PC-9 (cell line): ENCODE measurements around the gene SEMA6A.

Experiments
- CTCF ChIP-seq: fragments of 200-600 bp; sonication (generic); conservative IDR thresholded peaks from 2 replicates; pipeline ENCODE4 v1.6.1; 2017; ENCODE audit warnings: mixed run types, antibody characterized with exemption, mild to moderate bottlenecking, moderate library complexity
- EZH2 ChIP-seq: fragments of 200-600 bp; sonication (generic); IDR thresholded peaks from 2 replicates; pipeline ENCODE4 v1.8.0; 2017; ENCODE audit warnings: antibody characterized with exemption, low read depth

- TF ChIP-seq CTCF, result no peak
- no peak for TF ChIP-seq EZH2
Measured at GRCh38 chr5:116530276-116530675, 44.3 kb downstream of the SEMA6A start.
